Memory B cell (primary cell): ENCODE results near the gene AIFM1.

ENCODE experiments used
- ATAC-seq: fragments of 150-1000 bp; cut with Tn5 transposase; 2 replicates; pipeline ENCODE4 v1.10.0; 2021; ENCODE audit warnings: low read depth, mild to moderate bottlenecking, moderate library complexity
- DNase-seq, 2 donors: peaks; one replicate each; pipeline ENCODE4 v3.0.0; 2022; ENCODE audit warnings: low spot score in 2 of 2
- H3K27ac Mint-ChIP-seq: one replicate; pipeline ENCODE4 v1.8.0; 2022; ENCODE audit warnings: mild to moderate bottlenecking, moderate library complexity, mixed read lengths
- H3K27me3 Mint-ChIP-seq: one replicate; pipeline ENCODE4 v1.8.0; 2022; ENCODE audit warnings: mixed read lengths
- H3K36me3 Mint-ChIP-seq: one replicate; pipeline ENCODE4 v1.8.0; 2022; ENCODE audit warnings: mild to moderate bottlenecking, mixed read lengths
- H3K4me1 Mint-ChIP-seq: one replicate; pipeline ENCODE4 v1.8.0; 2022; ENCODE audit warnings: mixed read lengths
- H3K4me3 Mint-ChIP-seq: one replicate; pipeline ENCODE4 v1.8.0; 2022; ENCODE audit warnings: mild to moderate bottlenecking, moderate library complexity, mixed read lengths
- H3K9me3 Mint-ChIP-seq: one replicate; pipeline ENCODE4 v1.8.0; 2022; ENCODE audit warnings: mixed read lengths

AIFM1 gene

DNA sequence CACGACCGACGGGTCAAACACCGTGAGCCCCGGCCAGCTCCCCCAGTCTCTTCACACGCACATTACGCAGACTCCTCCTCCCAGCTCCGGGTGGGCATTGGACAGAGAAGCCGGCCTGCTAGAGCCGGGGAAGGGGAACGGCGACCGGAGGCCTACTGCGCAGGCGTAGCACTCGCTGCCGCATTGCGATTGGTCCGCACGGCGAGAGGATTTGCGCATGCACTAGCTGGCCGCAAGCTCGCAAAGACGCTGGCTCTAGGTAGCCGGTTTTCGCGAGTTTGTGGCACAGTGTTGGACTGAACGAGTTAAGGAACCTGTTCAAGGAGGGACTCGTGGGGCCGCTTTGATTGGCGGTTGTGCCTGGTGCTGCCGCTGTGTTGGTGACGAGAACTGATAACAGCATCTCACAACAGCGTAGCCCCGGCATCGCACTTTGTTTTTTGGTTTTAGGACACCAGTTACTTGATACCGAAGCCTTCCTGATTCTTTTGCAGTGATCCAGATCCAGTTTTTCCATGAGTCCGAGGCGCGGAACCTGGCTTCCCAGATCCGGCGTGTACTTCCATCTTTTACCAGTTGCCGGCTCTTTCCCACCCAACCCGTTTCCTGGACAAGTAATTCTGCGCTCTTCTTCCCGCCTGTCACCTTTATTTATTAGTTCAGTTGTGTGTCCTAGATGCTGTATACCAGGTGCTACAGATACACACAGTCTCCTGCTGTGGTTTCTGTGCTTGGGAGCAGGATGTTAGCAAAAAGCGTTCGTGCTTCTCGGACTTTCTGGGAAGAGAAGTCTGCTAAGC is at the start of gene AIFM1:
Gene AIFM1, minus strand, starts transcription at position 139 of the 800 bp plus-strand sequence. CDS start 185 bp downstream, outside the sequence.
- Mint-ChIP-seq H3K27ac (peak within 1 kb of the TSS; percentile 91), H3K27me3 (no peaks in the 10 kb centered on the region), H3K9me3 (no peaks in the 10 kb centered on the region), H3K4me1 (peaks cover 9% of the 10 kb centered on the region), H3K4me3 (peak within 1 kb of the TSS; percentile 98), H3K36me3 (no peaks in the 10 kb centered on the region)
- peak; percentile 91 for ATAC-seq
- peak; percentile 70 to 71 for DNase-seq

DNA sequence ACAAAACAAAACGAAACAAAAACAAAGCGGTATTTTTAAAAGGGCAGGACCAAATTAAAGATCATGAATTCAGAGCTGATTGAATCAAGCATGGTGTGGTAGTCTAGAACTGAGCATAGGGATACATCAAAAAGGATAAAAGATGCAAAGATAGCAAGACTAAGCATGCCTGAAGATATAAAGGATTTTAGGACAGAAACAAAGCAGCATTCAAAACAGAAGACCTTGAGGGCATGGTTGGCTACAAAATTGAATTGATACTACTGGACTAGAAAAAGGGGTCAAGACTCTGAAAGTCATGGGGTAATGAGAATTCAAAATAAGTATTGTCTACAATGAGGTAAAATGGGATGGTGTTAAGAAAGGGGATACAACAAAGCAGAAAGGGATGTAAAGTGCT is 47.7 kb upstream of the AIFM1 start:
- H3K27ac Mint-ChIP-seq = no peak overlapping the region
- DNase-seq (no peak), ATAC-seq (no peak)
- no peak overlapping the region for H3K4me3 Mint-ChIP-seq
- no peaks in the 10 kb centered on the region for H3K9me3 Mint-ChIP-seq
- no peaks in the 10 kb centered on the region for H3K4me1 Mint-ChIP-seq
- no peaks in the 10 kb centered on the region for H3K27me3 Mint-ChIP-seq
- peaks cover 31% of the 10 kb centered on the region for H3K36me3 Mint-ChIP-seq

DNA sequence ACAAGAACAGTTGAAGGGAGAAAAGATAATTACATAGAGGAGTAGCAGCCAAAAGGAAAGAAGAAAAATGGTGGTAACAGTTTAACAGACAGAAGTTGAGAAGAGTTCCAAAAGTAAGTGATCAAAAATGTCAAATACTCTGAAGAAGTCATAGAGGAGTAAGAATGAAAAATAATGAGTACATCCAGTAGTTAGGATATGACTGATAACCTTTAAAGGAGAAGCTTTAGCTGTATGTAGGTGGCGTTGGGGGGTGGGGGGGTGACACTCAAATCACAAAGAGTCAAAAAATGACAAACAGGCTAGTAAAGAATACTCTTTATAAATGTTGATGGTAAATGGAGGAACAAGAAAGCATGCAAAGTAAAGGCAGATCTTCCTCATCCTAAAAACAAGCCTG is 46.7 kb upstream of the AIFM1 start:
- H3K9me3 Mint-ChIP-seq = no peaks in the 10 kb centered on the region
- no peak overlapping the region for H3K4me3 Mint-ChIP-seq
- DNase-seq = no peak
- no peaks in the 10 kb centered on the region for H3K4me1 Mint-ChIP-seq
- H3K36me3 Mint-ChIP-seq = peaks cover 31% of the 10 kb centered on the region
- no peak overlapping the region for H3K27ac Mint-ChIP-seq
- no peak for ATAC-seq
- H3K27me3 Mint-ChIP-seq = no peaks in the 10 kb centered on the region

GRCh38 chrX:130211415-130212186 is 46.0 kb upstream of the AIFM1 start:
- H3K27me3 Mint-ChIP-seq = no peaks in the 10 kb centered on the region
- H3K36me3 Mint-ChIP-seq = peaks cover 26% of the 10 kb centered on the region
- ATAC-seq = no peak
- H3K9me3 Mint-ChIP-seq = no peaks in the 10 kb centered on the region
- H3K4me1 Mint-ChIP-seq = no peaks in the 10 kb centered on the region
- H3K4me3 Mint-ChIP-seq = no peak overlapping the region
- H3K27ac Mint-ChIP-seq = no peak overlapping the region
- DNase-seq = no peak

- DNase-seq = no peak
- Mint-ChIP-seq H3K4me3 (no peak overlapping the region), H3K27ac (no peak overlapping the region), H3K9me3 (no peaks in the 10 kb centered on the region), H3K36me3 (peaks cover 10% of the 10 kb centered on the region), H3K4me1 (no peaks in the 10 kb centered on the region), H3K27me3 (no peaks in the 10 kb centered on the region)
- no peak for ATAC-seq
Observed at GRCh38 chrX:130204647-130205046, 39.0 kb upstream of the AIFM1 start.

- H3K27me3 Mint-ChIP-seq = no peaks in the 10 kb centered on the region
- H3K36me3 Mint-ChIP-seq = no peaks in the 10 kb centered on the region
Observed at GRCh38 chrX:130197464-130197863, 31.8 kb upstream of the AIFM1 start.

GRCh38 chrX:130196466-130196865 is 30.8 kb upstream of the AIFM1 start:
- Mint-ChIP-seq H3K4me3 (no peak overlapping the region), H3K36me3 (no peaks in the 10 kb centered on the region), H3K27me3 (no peaks in the 10 kb centered on the region), H3K9me3 (no peaks in the 10 kb centered on the region), H3K4me1 (peaks cover 2% of the 10 kb centered on the region), H3K27ac (no peak overlapping the region)
- DNase-seq (no peak), ATAC-seq (no peak)

More at GRCh38 chrX:130197464-130197863, 31.8 kb upstream of the AIFM1 start:
- Mint-ChIP-seq H3K4me3 (no peak overlapping the region), H3K4me1 (peaks cover 2% of the 10 kb centered on the region), H3K9me3 (no peaks in the 10 kb centered on the region), H3K27ac (no peak overlapping the region)
- no peak for DNase-seq
- no peak for ATAC-seq

DNA sequence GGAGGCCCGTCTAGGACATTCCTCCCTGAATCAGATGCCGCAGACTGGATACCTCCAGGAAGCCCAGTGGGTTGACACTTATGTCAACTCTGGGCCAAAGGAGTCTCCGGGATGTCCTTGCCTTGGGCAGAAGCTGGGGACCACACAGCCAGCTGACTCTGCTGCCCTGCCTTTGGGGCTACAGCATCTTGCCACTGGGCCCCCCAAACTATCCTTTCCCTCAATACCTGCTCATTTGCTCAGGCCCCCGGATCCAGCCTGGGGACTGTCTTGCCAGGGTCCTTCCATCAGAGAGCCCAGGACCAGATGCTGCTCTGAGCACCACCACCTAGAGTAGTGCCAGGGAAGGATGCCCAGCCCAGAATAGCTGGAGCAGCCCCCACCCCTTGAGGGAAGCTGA is 25.2 kb upstream of the AIFM1 start:
- ATAC-seq (no peak), DNase-seq (no peak)
- Mint-ChIP-seq H3K36me3 (no peaks in the 10 kb centered on the region), H3K27me3 (no peaks in the 10 kb centered on the region), H3K9me3 (no peaks in the 10 kb centered on the region), H3K27ac (no peak overlapping the region), H3K4me1 (peaks cover 8% of the 10 kb centered on the region), H3K4me3 (no peak overlapping the region)

GRCh38 chrX:130186651-130187050 is 21.0 kb upstream of the AIFM1 start:
- H3K9me3 Mint-ChIP-seq = no peaks in the 10 kb centered on the region
- DNase-seq (no peak), ATAC-seq (no peak)
- H3K4me3 Mint-ChIP-seq = no peak overlapping the region
- H3K27ac Mint-ChIP-seq = no peak overlapping the region
- H3K4me1 Mint-ChIP-seq = peaks cover 14% of the 10 kb centered on the region
- no peaks in the 10 kb centered on the region for H3K27me3 Mint-ChIP-seq
- no peaks in the 10 kb centered on the region for H3K36me3 Mint-ChIP-seq

DNA sequence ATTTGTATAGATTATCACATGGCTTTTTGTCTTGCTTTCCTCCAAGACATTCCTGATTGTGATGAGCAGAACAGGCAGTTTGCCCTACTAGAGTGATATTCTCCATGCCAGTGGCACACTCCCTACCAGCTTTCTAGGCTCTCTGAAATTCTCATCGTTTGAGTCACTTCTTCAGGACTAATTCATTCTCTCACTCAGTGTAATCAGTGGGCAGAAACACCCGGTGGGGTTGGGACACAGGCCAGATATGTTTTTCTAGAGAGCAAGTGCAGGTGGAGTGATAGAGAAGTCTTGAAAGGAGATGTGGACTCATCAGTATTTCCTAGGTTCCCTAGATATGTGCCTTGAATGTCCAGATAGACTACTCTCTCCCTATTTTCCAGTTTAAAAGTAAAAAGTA is 19.2 kb upstream of the AIFM1 start:
- Mint-ChIP-seq H3K27me3 (no peaks in the 10 kb centered on the region), H3K4me1 (peaks cover 14% of the 10 kb centered on the region), H3K36me3 (no peaks in the 10 kb centered on the region), H3K9me3 (no peaks in the 10 kb centered on the region), H3K27ac (no peak overlapping the region), H3K4me3 (no peak overlapping the region)
- DNase-seq = no peak
- ATAC-seq = no peak

DNA sequence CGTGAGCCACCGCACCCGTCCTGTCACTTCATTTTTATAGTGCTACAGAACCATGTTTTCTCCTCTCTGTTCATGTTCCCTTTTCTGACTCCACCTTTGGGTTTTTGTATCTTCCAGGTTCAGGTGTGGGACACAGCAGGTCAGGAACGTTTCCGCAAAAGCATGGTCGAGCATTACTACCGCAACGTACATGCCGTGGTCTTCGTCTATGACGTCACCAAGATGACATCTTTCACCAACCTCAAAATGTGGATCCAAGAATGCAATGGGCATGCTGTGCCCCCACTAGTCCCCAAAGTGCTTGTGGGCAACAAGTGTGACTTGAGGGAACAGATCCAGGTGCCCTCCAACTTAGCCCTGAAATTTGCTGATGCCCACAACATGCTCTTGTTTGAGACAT is 18.5 kb upstream of the AIFM1 start:
- Mint-ChIP-seq H3K4me1 (peaks cover 14% of the 10 kb centered on the region), H3K4me3 (no peak overlapping the region), H3K27ac (no peak overlapping the region), H3K9me3 (no peaks in the 10 kb centered on the region), H3K27me3 (no peaks in the 10 kb centered on the region), H3K36me3 (no peaks in the 10 kb centered on the region)
- ATAC-seq (no peak), DNase-seq (no peak)

GRCh38 chrX:130179579-130180215 is 14.1 kb upstream of the AIFM1 start:
- H3K4me1 Mint-ChIP-seq = peaks cover 31% of the 10 kb centered on the region
- no peaks in the 10 kb centered on the region for H3K36me3 Mint-ChIP-seq
- ATAC-seq (no peak), DNase-seq (no peak)
- no peak overlapping the region for H3K4me3 Mint-ChIP-seq
- no peaks in the 10 kb centered on the region for H3K27me3 Mint-ChIP-seq
- no peak overlapping the region for H3K27ac Mint-ChIP-seq
- H3K9me3 Mint-ChIP-seq = no peaks in the 10 kb centered on the region

- Mint-ChIP-seq H3K27me3 (no peaks in the 10 kb centered on the region), H3K27ac (no peak overlapping the region), H3K36me3 (no peaks in the 10 kb centered on the region), H3K4me3 (no peak overlapping the region), H3K4me1 (peaks cover 34% of the 10 kb centered on the region), H3K9me3 (no peaks in the 10 kb centered on the region)
- no peak for DNase-seq
- no peak for ATAC-seq
Observed at GRCh38 chrX:130179170-130179569, 13.5 kb upstream of the AIFM1 start.

GRCh38 chrX:130176942-130177341 is 11.3 kb upstream of the AIFM1 start:
- Mint-ChIP-seq H3K36me3 (no peaks in the 10 kb centered on the region), H3K27ac (peak overlapping the region; percentile 60), H3K4me1 (peaks cover 44% of the 10 kb centered on the region), H3K4me3 (no peak overlapping the region), H3K9me3 (no peaks in the 10 kb centered on the region), H3K27me3 (no peaks in the 10 kb centered on the region)
- DNase-seq (no peak), ATAC-seq (no peak)
